Chondrocyte (in vitro differentiated cells): ENCODE measurements around the gene ODR4. TPM values are rescaled to one million over a fixed set of nuclear protein-coding genes. Genes with fewer than 3 reads are reported as not detected.

ENCODE experiments used
- DNase-seq: peaks from one replicate; pipeline ENCODE4 v3.0.0; 2021; ENCODE audit warnings: mixed read lengths, low spot score
- H3K27ac Mint-ChIP-seq: one replicate; pipeline ENCODE4 v1.8.0; 2021; ENCODE audit warnings: mild to moderate bottlenecking, moderate library complexity, mixed read lengths; ENCODE audit not compliant: unreplicated experiment
- H3K27me3 Mint-ChIP-seq: 2 replicates; pipeline ENCODE4 v1.8.0; 2021; ENCODE audit warnings: low read depth, mixed read lengths
- H3K36me3 Mint-ChIP-seq: 2 replicates; pipeline ENCODE4 v1.8.0; 2021; ENCODE audit warnings: low read depth, mixed read lengths
- H3K4me1 Mint-ChIP-seq: 2 replicates; pipeline ENCODE4 v1.8.0; 2021; ENCODE audit warnings: low read depth, mild to moderate bottlenecking, mixed read lengths
- H3K4me3 Mint-ChIP-seq: one replicate; pipeline ENCODE4 v1.8.0; 2021; ENCODE audit warnings: mild to moderate bottlenecking, moderate library complexity, mixed read lengths; ENCODE audit not compliant: unreplicated experiment
- H3K9me3 Mint-ChIP-seq: 2 replicates; pipeline ENCODE4 v1.8.0; 2021; ENCODE audit warnings: low read depth, mixed read lengths
- total RNA-seq: library from RNA; stranded (reverse); gene quantifications from 3 replicates; pipeline ENCODE4 v1.2.1, GENCODE V29; 2021
- TF ChIP-seq, protein P1 (sequence below): fragments of 200-600 bp; sonication (generic); IDR thresholded peaks from 2 replicates; pipeline ENCODE4 v1.5.0; 2021; ENCODE audit warnings: antibody characterized with exemption, mild to moderate bottlenecking, moderate library complexity

ODR4 gene
- total RNA-seq, 1 donor from 2014 or later: 16.7 TPM

- DNase-seq: no peak
- TF ChIP-seq, protein P1, sequence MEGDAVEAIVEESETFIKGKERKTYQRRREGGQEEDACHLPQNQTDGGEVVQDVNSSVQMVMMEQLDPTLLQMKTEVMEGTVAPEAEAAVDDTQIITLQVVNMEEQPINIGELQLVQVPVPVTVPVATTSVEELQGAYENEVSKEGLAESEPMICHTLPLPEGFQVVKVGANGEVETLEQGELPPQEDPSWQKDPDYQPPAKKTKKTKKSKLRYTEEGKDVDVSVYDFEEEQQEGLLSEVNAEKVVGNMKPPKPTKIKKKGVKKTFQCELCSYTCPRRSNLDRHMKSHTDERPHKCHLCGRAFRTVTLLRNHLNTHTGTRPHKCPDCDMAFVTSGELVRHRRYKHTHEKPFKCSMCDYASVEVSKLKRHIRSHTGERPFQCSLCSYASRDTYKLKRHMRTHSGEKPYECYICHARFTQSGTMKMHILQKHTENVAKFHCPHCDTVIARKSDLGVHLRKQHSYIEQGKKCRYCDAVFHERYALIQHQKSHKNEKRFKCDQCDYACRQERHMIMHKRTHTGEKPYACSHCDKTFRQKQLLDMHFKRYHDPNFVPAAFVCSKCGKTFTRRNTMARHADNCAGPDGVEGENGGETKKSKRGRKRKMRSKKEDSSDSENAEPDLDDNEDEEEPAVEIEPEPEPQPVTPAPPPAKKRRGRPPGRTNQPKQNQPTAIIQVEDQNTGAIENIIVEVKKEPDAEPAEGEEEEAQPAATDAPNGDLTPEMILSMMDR: no peak
- Mint-ChIP-seq H3K4me3 (no peak overlapping the region), H3K4me1 (no peaks in the 10 kb centered on the region), H3K9me3 (no peaks in the 10 kb centered on the region), H3K27me3 (no peaks in the 10 kb centered on the region), H3K27ac (no peak overlapping the region), H3K36me3 (peaks cover 13% of the 10 kb centered on the region)
Observed at GRCh38 chr1:186409091-186409490, 33.5 kb downstream of the ODR4 start.

DNA sequence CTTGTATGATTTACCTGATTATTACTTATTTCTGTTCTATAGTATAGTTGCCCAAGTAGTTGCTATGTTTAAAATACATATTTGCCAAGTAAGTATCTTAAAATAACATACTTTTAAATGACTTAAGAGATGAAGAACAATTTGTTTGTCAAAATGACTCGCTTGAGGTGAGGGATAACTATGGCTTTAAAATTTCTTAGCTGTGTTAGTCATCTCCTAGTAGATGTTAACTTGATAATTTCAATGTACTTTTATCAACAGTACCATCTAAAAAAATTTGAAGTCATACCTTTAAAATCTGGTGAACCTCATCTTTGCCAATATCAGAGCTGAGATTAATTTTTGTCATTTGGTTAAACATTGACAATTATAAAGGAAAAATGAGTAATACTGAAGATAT lies 37.7 kb downstream of the ODR4 start:
- TF ChIP-seq, protein P1: no peak
- DNase-seq: no peak
- H3K4me1 Mint-ChIP-seq: peaks cover 4% of the 10 kb centered on the region
- no peaks in the 10 kb centered on the region for H3K27me3 Mint-ChIP-seq
- H3K9me3 Mint-ChIP-seq: no peaks in the 10 kb centered on the region
- H3K36me3 Mint-ChIP-seq: peaks cover 3% of the 10 kb centered on the region
- no peak overlapping the region for H3K4me3 Mint-ChIP-seq
- no peak overlapping the region for H3K27ac Mint-ChIP-seq

DNA sequence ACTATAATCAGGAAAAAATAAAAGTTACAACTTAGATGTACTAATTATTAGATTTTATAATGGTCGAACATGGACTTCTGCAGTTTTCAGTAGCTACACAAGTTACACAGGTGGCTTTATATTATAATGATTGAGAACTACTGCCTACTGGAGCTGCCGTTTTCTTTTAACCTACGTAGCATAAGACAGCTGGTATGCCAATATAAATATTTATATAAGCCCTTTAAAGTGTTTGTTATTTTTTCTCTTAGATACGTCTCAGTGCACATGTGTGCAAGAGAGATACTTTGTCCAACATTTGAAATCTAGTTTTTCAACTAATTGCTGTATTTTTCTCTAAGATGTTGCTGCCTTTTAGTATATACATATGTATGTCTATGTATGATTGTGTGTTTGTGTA lies 42.9 kb downstream of the ODR4 start:
- Mint-ChIP-seq H3K9me3 (no peaks in the 10 kb centered on the region), H3K27ac (no peak overlapping the region), H3K4me1 (peaks cover 6% of the 10 kb centered on the region), H3K27me3 (no peaks in the 10 kb centered on the region), H3K4me3 (no peak overlapping the region), H3K36me3 (peaks cover 11% of the 10 kb centered on the region)
- DNase-seq: no peak
- TF ChIP-seq, protein P1: no peak

DNA sequence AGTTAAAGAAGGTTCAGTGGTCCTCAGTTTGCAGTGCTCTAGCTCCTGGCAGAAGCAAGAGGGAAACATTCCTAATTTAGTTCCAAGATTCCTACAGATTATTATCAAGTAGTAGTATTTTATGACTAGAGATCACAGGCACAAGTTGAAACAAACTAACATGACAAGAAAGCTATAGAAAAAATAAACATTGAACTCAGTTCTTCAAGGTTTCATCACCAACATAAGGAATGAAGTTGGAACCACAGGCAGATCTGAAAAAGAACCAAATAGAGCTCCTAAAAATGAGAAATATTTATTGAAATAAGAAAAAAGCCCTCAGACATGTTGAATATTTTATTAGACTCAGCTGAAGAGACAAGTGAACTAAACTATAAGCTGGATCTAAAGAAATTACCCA lies 44.7 kb downstream of the ODR4 start:
- Mint-ChIP-seq H3K27ac (no peak overlapping the region), H3K27me3 (no peaks in the 10 kb centered on the region), H3K9me3 (no peaks in the 10 kb centered on the region), H3K4me3 (no peak overlapping the region), H3K4me1 (peaks cover 6% of the 10 kb centered on the region), H3K36me3 (peaks cover 11% of the 10 kb centered on the region)
- TF ChIP-seq, protein P1: no peak
- DNase-seq: no peak

- Mint-ChIP-seq H3K4me1 (peaks cover 6% of the 10 kb centered on the region), H3K36me3 (peaks cover 11% of the 10 kb centered on the region), H3K27ac (no peak overlapping the region), H3K4me3 (no peak overlapping the region), H3K27me3 (no peaks in the 10 kb centered on the region), H3K9me3 (no peaks in the 10 kb centered on the region)
- TF ChIP-seq, protein P1: no peak
- DNase-seq: no peak
Observed at GRCh38 chr1:186420923-186421322, 45.3 kb downstream of the ODR4 start.
